GM19463 (cell line): ENCODE data around the gene CDKN1C.
"Not testable (repeated sequence)": the region's sequence is repeated elsewhere in the genome, so short reads cannot be mapped to it uniquely, and the experiment has no call there.

Source experiments
- ATAC-seq: cut with Tn5 transposase; IDR thresholded peaks from one replicate; pipeline ENCODE4 v1.9.1; 2021; ENCODE audit warnings: mild to moderate bottlenecking, moderate library complexity; ENCODE audit not compliant: unreplicated experiment

CDKN1C gene

DNA sequence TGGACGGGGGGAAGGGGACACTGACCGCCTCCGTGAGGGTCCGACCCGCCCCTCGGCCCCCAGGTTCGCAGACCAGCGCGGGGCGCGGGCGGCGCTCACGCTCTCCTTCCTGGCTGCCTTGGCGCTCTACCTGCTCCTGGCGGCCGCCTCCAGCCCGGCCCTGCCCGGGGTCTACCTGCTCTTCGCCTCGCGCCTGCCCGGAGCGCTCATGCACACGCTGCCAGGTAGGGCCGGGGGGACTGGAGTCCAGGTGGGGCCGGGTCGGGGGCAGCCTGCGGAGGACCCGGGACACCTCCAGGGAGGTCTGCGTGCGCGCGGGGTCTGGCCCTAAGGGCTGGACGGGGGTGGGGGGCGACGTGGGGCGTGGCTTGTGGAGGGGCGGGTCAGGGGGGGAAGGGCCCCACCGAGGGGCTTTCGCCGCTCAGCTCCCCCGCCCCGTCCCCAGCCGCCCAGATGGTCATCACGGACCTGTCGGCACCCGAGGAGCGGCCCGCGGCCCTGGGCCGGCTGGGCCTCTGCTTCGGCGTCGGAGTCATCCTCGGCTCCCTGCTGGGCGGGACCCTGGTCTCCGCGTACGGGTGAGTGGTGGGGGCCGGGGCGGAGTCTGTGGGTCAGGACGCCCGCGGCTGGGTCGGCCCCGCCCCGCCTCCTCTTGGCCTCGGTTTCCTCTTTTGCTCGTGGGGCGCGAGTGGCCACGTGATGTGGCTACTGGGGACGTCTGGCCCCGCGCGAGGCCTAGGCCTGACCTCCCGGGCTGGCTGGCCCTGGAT lies 23.7 kb upstream of the CDKN1C start:
- ATAC-seq = no peak

DNA sequence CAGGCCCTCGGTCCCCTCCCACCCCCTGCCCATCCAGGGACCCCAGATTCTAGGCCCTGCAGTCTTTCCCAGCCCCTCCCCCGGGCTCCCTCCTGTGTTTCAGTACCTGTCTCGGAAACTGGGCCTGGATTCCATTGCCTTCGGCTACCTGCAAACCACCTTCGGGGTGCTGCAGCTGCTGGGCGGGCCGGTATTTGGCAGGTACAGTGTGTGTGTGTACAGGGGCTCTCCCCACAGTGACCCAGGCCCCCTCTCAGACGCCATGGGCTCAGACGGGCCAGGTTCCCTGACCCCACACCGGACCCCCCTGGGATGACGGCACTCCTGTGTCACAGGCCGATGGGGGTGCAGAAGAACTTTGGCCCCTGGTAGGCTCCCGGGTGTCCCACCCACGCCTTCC lies 22.6 kb upstream of the CDKN1C start:
- no peak for ATAC-seq

DNA sequence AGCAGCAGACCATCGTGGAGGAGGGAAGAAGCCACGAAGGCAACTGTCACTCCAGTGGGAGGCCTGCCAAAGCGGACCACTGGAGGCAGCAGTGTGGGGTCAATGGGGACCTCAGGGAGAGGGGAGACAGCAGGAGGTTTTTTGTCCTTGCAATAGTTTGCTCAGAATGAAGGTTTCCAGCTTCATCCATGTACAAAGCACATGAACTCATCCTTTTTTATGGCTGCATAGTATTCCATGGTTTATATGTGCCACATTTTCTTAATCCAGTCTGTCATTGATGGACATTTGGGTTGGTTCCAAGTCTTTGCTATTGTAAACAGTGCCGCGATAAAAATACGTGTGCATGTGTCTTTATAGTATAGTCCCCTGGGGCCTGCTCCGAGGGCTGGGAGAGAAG lies 19.7 kb upstream of the CDKN1C start:
- ATAC-seq = not testable (repeated sequence)

DNA sequence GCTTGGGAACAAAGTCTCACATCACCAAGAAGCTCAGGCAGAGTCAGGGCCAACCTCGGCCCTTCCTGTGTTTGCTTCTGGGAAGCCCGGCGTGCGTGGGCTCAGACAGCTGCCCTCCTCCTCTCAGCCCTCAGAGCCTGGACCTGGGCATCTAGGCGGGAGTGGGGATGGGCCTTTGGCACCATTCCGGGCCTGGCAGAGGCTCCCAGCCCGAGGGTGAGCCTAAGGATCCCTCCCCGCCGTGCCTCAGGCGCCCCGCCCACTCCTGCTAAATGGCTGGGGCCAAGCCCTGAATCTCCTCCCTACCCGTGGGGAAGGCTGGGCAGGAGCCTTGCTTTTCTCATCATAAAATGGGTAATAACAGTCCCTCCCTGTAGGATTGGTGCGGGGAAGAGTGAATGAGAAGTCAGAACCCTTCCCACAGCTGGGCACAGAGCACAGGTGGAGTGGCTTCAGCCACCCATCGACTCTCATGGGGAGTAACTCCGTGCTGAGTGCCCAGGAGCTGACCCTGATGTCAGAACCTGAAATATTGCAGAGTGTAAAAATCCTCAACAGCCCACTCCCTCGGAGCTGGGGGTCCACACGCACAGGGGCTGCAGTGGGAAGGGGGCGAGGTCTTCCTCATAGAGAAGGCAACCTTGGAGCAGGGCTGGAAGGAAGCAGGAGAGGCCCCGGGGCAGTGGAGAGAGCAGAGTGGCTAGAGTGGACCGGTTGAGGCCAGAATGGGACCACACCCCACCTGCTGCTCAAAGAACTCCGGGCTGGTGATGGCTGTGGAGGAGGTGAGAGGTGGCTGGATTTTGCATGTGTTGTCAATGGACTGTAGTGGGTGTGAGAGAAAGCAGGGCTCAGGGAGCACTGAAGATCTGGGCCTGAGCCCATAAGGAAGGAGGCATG lies 18.8 kb upstream of the CDKN1C start:
- no peak for ATAC-seq

DNA sequence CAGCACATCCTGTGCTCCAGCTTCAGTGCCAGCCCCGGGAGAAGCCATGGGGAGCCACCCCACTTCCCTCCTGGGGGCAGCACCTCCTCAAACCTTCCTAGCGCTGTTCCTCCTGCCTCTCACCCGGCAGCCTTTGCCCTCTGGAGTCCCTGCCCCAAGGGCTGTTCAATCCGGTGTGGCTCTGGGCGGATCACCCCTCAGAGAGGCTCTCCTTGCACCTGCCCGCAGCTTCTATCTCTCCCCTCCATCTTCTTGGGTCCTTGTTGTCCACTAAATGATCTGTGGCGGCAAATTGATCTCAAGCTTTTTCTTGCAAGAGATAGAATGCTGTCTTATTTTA lies 18.1 kb upstream of the CDKN1C start:
- no peak for ATAC-seq

DNA sequence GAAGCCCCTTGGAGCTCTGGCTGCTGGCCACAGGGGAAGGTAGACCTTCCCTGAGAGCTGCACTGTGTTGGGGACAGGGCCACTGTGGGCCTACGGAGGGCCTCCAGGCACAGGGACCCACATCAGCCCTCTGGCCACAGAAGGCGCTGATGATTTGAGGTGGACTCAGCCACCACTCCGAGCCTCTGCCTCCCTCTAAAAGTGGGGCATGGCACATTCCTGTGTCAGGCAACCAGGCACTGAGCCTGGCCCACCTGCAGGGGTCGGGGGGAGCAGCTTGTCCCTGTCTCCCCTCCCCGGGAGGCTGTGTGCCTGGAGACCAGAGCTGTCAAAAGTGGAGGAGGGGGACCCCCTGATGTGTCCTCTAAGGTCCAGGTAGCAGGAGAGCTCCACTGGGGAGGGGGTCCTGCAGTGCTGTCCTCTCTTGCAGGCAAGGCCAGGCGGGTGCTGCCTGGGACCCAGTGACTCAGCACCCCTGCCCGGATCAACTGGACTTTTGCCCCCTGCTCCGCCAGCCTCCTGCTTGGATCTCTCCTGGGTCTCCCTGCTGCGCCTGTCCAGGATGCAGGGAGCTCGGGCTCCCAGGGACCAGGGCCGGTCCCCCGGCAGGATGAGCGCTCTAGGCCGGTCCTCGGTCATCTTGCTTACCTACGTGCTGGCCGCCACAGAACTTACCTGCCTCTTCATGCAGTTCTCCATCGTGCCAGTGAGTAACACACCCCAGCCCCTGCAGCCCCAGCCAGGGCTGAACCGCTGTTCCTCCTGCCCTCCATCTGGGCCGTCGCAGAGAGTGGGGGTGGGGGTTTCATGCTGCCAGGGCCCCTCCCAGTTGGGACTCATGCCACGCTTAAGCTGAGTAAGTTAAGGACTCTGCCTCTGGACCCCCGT lies 17.5 kb upstream of the CDKN1C start:
- ATAC-seq = no peak

DNA sequence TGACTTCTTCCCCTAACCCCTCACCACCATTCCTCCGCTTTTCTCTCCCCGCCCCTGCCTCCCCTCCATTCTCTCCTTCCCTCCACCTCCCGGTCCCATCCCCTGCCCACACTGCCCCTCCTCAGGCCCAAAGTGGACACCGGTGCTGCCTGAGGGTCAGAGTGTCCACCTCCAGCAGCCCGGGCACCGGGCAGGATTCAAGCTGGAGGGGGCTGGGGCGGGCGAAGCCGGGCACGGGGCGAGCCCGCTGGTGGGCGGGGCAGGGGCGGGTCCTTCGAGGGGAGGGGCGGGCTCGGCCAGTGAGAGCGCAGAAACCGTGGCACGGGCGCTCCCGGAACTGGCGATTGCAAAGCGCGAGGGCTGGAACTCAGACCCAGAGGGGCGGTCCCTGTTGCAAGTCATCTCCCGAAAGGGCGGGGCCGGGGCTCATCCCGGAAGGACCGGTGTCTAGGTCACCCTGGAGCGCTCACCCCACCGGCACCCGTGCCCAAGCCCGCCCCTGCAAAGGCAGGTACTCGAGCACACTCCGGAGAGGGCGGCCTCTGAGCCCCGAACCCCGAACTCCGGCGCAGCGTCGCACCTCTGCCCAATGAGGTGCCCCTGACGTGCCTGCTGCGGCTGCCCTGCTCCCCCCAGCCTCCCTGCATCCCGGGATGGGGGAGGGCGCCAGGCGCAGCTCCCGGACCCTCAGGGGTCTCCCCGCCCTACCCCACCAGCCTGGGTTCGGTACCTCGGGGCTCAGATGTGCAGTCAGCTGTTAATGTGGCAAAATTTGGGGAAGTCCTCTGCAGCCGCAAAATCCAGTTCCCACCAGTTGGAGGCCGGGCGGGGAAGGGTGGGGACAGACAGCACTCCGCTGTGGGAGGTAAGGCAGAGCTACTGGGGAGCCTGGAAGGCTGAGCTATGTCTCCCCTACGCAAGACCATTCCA lies 16.5 kb upstream of the CDKN1C start:
- ATAC-seq = peak; percentile 95

DNA sequence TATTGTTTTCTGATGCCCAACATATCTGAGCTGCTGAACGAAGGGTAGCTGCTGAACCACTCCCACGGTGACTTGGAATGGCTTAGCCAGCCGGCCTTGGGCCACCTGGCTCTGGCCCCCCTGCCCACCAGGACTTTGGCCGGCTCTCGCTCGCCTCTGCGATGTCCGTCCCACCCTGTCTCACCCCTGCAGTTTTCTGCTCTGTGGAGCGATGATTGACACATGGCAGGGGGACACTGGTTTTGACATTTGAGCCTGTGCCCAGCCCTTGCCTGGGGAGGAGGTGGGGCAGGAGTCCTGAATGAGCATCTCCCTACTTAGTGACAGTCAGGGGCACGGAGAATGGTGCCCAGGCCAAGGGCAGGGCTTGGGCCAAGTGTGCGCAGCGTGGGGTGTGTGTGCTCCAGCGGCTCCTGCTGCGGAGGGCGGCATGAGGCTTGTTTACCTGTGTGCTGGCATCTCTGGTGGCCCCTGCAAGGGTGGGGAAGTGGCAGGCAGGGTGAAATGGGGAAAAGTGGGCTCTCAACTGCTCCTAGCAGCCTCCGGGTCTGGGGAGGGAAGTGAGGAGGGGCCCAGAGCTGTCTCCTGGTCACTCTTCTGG lies 15.7 kb upstream of the CDKN1C start:
- no peak for ATAC-seq

DNA sequence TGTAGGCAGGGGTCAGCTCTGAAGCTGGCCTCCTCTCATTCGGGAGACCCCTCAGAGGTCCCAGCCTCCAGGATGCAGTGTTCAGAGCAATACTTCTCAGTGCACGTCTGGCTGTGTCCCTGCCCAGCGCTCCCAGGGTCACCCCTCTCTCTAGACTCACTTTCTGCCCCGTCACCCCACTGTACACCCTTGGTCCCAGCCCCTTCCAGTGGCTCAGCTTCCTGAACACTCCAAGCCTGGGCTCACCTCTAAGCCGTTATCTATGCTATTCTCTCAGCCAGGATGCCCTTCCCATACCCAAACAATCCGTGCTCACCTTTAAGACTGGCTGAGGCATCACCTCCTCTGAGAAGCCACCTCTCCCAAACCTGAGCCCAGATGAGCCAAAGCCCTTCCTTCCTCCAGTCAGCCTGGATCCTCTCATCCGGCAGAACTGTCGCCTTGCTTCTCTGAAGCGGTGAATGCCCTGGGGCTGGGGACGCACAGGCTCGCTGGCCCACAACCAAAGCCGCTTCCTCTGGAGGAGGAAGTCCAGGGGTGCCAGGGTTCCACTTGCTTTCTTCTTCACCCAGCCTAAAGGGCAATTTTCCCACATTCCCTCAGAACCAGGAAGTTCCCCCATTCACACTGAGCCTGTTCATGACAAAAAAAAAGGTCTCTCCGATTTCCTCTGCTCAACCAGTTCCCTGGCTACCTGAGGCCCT lies 13.7 kb upstream of the CDKN1C start:
- ATAC-seq = no peak

DNA sequence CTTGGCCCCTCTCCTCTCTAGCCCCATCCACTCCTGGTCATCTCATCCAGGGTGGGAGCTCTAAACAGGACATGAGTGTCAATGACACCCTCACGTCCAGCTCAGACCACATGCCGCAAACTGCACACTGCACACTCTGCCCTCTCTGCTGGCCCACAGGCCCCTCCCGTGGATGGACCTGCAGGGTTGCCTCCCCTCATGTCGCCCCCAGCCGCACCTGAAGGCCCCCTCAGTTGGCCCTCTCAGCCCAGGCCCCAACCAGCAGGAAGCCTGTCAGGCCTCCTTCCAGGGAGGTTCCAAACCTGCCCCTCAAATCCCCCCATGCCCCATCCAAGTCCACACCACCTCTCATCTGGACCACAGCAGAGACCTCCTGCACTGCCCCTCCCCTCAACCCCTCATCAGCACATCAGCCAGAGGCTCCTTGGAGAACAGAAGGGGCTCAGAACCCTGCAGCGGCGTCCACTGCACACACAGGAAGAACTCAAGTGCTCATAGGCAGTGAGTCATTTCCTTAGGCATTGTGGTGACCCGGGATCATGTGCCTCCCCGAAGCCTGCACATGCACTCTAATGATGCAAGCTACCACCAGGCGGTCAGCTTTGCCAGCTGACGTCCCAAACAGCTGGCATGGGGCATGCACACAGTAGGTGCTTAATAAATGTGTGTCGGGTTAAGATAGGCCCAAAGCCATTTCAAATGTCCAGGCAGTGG lies 12.9 kb upstream of the CDKN1C start:
- ATAC-seq = no peak

DNA sequence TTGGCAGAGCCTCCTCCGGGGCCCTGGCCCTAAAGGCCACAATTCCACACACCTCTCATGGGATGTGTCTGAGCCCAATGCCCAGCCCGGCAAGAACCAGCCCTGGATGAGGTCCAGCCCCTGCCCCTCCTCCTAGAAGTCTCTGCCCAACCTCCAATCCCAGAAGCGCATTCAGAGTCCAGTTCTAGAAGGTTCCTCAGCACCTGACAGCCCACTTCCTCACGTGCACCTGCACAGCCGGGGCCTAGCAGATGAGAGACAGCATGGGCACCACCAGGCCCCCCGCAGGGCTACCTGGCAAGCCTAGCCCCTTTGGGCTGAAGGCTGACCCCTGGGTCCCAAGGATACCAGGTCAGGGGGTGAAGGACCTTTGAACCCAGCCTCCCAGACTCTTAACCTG lies 11.5 kb upstream of the CDKN1C start:
- ATAC-seq = no peak

DNA sequence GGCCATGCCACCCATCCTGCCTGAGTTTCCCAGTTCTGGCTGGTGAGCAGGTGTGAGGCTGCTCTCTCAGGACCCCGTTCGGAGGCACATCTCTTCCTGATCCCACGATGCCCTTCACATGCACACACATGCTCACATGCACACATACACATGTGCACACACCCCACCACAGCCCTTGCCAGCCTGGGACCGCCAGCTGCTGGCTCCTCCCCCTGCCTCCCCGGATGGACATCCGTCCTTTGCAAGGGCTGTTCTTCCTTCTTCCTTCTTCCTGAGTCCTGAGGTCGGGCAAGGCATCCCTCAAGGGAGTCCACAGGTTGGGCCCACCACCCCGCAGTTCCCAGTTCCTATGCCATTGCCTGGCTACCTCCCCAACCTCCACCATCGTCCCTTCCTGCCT lies 10.5 kb upstream of the CDKN1C start:
- no peak for ATAC-seq

DNA sequence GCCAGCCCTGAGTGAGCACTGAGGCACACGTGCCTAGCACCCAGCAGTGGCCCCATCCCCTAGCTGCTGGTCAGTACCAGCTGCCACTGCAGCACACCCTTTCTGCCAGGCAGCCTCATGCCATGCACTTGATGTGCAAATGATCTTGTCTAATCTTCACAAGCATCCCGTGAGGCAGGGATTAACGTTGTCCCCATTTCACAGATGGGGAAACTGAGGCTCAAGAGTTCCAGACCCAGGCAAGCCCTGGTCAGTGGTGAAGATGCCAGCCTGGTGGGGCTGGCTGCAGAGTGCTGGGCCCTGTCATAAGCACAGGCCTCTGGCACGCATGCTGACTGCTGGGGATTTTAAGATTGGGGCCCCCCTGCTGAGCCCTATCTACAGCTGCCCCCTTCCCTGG lies 8.4 kb upstream of the CDKN1C start:
- no peak for ATAC-seq

DNA sequence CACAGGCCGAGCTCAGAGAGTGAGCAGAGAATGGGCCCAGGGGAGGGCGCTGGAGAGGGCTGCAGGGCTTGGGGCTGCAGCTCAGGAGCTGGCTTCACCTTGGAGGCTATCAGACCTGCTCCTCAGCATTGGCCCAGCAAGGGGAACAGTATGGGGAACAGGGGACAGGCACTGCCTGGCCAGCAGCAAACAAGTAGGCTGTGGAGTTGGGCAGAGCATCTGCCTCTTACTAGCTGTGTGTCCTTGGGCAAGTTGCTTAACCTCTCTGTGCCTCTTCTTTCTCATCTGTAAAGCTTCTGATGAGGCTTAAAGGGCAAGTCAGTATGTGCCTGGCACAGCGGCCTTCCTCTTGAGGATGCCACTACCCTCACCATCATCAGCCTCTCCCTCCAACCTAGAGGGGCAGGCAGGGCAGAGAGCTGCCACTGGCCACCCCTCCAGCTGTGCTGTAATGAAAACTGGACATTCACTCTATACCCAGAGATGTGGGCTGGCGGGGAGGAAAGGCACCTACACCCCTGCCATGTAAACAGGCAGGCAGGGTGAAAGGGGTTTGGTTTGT lies 7.5 kb upstream of the CDKN1C start:
- no peak for ATAC-seq

DNA sequence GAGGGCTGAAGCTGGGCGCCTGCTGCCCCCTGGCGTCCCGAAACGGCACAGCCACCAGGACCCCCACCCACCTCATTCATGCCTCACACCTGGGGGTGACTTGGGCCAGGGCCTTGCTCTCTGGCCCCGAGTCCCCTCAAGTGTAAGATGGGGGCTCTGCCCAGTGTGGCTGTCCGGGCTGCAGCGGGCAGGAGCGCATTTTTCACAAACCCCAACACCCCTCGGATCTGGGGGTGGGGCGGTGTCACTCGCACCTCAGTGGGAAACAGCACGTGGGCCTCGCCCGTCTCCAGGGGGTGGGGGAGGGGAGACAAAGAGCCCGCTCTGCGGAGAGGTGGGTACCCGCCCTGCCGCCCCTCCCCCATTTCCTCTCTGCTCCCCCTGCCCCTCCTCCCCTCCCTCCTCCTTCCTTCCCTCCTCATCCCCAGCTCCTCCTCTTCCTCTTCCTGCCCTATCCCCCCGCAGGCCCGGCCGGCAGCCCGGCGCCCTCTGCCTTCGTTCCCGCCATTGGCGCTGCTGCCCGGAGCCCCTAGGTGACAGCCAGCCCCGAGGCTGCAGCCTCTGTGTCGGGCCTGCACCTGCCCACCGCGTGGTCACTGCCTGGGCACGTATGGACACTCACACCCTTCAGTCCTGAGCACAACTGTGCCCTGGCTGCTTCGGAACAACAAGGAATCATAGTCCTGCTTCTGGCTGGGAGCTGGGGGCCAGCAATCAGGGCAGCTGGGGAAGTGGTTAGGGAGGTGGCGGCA lies 6.8 kb upstream of the CDKN1C start:
- no peak for ATAC-seq

DNA sequence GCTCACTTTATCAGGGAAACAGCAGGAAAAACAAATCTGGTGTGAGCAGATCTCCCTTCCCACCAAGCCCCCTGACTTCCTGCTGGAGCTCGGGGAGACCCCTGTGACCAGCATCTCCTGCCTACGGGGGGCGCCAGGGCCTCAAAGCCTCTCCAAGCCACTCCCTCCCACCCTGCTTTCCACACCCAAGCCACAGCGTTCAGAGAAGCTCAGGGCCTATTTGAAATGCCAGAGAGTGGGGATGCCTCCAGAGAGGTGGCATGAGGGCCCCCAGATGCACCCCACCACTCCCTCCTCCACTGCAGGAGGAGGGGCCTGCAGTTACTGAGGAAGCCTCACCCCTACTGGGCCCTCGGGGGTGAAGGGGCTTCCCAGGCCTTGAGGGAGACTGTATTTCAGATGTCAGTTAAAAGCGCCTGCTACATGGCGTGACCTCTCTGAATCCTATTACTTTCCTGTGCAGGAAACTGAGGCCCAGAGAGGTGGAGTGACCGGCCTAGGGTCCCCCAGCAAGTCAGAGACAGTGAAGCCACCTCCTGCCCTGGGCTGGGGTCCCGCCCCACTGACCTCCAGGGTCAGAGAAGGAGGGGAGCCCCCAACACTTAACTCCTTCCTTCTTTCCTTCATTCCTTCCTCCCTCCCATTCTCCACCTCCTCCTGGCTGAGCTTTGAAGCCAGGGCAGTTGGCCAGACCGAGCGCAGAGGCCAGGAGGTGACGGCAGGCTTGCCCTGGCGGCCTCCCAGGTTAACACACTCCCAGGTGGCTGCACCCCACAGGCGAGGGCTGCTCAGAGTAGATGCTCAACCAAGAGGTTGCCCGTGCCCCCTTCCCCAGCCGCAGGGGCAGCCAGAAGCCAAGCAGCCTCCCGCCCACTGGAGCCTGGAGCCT lies 6.0 kb upstream of the CDKN1C start:
- ATAC-seq = no peak
